ENCODE measurements around the gene CARD19.

CARD19 gene

GRCh38 chr9:93114984-93115335 is 18.9 kb downstream of the CARD19 start:
- TF ChIP-seq EGR1 (IDR thresholded peaks at IDR 0.05): no peak
- TF ChIP-seq EP300 (IDR thresholded peaks at IDR 0.05; ENCODE audit: borderline replicate concordance): no peak
- no peak for TF ChIP-seq YY1 (IDR thresholded peaks at IDR 0.05; ENCODE audit: low read depth)
- no peak for TF ChIP-seq REST (IDR thresholded peaks at IDR 0.05; ENCODE audit: low read depth)
- TF ChIP-seq ZBTB7A (IDR thresholded peaks at IDR 0.05; ENCODE audit: low read depth): no peak
- no peak for TF ChIP-seq TAF1 (IDR thresholded peaks at IDR 0.05; ENCODE audit: low read depth)
- TF ChIP-seq MAX (IDR thresholded peaks at IDR 0.05): no peak
- TF ChIP-seq TCF12 (IDR thresholded peaks at IDR 0.05; ENCODE audit: low read depth): no peak
- TF ChIP-seq NFIC (IDR thresholded peaks at IDR 0.05): no peak

GRCh38 chr9:93115486-93116071 is 19.6 kb downstream of the CARD19 start:
- TF ChIP-seq TEAD4 (IDR thresholded peaks at IDR 0.05) (no peak), TCF12 (IDR thresholded peaks at IDR 0.05; ENCODE audit: low read depth) (no peak), YY1 (IDR thresholded peaks at IDR 0.05; ENCODE audit: low read depth) (no peak)

- TF ChIP-seq USF1 (IDR thresholded peaks at IDR 0.05) (no peak), CEBPB (IDR thresholded peaks at IDR 0.05) (peak; percentile 88)
Observed at GRCh38 chr9:93116072-93116961, 20.3 kb downstream of the CARD19 start.

- no peak for TF ChIP-seq YY1 (IDR thresholded peaks at IDR 0.05; ENCODE audit: low read depth)
- TF ChIP-seq RAD21 (IDR thresholded peaks at IDR 0.05; ENCODE audit: low read depth): no peak
- no peak for TF ChIP-seq TEAD4 (IDR thresholded peaks at IDR 0.05)
- no peak for TF ChIP-seq ZBTB7A (IDR thresholded peaks at IDR 0.05; ENCODE audit: low read depth)
- no peak for TF ChIP-seq TCF12 (IDR thresholded peaks at IDR 0.05; ENCODE audit: low read depth)
- TF ChIP-seq CEBPB (IDR thresholded peaks at IDR 0.05): no peak
- TF ChIP-seq NFIC (IDR thresholded peaks at IDR 0.05): no peak
- TF ChIP-seq TAF1 (IDR thresholded peaks at IDR 0.05; ENCODE audit: low read depth): no peak
- no peak for TF ChIP-seq EGR1 (IDR thresholded peaks at IDR 0.05)
- no peak for TF ChIP-seq MAX (IDR thresholded peaks at IDR 0.05)
- TF ChIP-seq USF1 (IDR thresholded peaks at IDR 0.05): no peak
- TF ChIP-seq CREB1 (IDR thresholded peaks at IDR 0.05; ENCODE audit: low read depth): no peak
Observed at GRCh38 chr9:93117924-93118862, 22.2 kb downstream of the CARD19 start.

- TF ChIP-seq YY1 (IDR thresholded peaks at IDR 0.05; ENCODE audit: low read depth) (no peak), CEBPB (IDR thresholded peaks at IDR 0.05) (no peak), ZBTB7A (IDR thresholded peaks at IDR 0.05; ENCODE audit: low read depth) (no peak), NFIC (IDR thresholded peaks at IDR 0.05) (no peak), RAD21 (IDR thresholded peaks at IDR 0.05; ENCODE audit: low read depth) (no peak), CREB1 (IDR thresholded peaks at IDR 0.05; ENCODE audit: low read depth) (no peak), MAX (IDR thresholded peaks at IDR 0.05) (no peak)
Observed at GRCh38 chr9:93118863-93119702, 23.1 kb downstream of the CARD19 start.

GRCh38 chr9:93119703-93119952 is 23.6 kb downstream of the CARD19 start:
- TF ChIP-seq MAX (IDR thresholded peaks at IDR 0.05) (no peak), ZBTB7A (IDR thresholded peaks at IDR 0.05; ENCODE audit: low read depth) (no peak), CEBPB (IDR thresholded peaks at IDR 0.05) (no peak), TEAD4 (IDR thresholded peaks at IDR 0.05) (no peak)
